GM11168 (cell line): Measurements from ENCODE around the gene OLFM1.

ENCODE experiments used
- in situ Hi-C: fragments of 300-500 bp; cut with MboI; formaldehyde crosslinking; loops from one replicate; pipeline ENCODE4 v1.12.0; 2022; ENCODE audit warnings: low sequenced_read_pairs; ENCODE audit not compliant: unreplicated experiment

OLFM1 gene

GRCh38 chr9:135126451-135127187 lies 39.2 kb downstream of the OLFM1 start:
- in situ Hi-C loops = no loop called here

DNA sequence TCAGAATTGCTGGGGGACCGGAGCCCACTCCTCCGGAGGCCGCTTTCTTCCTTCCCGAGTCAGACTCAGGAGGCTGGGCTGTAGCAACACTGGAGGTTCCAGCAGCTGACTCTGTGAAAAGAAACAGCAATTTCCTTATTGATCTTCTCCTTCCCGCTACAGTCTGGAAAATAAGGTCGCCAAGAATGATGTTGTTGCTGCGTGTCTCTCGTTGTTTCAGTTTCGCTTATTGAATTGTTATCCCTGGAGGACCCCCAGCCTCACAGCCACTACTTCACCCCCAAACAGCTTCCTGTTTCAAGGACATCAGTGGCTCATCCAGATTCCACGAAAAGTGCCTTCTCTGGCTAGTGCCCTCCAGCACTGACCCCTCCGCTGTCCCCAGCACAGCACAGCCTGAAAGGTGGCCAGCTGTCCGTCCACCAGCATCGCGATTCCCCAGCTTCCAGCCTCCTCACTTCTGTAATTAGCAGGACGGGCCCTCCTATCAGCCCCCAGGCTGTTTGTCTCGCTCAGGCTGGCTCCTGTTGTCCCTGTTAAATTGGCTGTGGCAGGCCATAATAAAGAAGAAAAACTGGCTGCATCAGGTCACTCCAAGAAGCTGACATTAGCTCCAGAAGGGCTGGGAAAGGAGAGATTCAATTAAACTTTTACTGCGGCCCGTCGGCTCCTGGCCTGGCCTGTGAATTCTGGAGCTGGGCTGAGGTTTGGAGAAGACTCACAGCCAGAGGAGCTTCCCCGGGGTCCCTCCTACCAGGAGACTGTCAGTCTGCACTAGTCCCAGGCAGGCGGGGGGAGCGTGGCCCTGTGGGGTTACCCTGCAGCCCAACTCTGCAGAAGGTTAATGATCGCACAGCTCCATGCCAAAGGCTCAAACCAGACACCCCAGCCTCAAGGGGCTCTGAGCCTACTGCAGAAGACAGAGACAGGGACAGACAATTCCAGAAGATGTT lies 40.5 kb downstream of the OLFM1 start:
- in situ Hi-C loops = no loop called here

GRCh38 chr9:135129137-135129695 lies 41.7 kb downstream of the OLFM1 start:
- in situ Hi-C loops = no loop called here

DNA sequence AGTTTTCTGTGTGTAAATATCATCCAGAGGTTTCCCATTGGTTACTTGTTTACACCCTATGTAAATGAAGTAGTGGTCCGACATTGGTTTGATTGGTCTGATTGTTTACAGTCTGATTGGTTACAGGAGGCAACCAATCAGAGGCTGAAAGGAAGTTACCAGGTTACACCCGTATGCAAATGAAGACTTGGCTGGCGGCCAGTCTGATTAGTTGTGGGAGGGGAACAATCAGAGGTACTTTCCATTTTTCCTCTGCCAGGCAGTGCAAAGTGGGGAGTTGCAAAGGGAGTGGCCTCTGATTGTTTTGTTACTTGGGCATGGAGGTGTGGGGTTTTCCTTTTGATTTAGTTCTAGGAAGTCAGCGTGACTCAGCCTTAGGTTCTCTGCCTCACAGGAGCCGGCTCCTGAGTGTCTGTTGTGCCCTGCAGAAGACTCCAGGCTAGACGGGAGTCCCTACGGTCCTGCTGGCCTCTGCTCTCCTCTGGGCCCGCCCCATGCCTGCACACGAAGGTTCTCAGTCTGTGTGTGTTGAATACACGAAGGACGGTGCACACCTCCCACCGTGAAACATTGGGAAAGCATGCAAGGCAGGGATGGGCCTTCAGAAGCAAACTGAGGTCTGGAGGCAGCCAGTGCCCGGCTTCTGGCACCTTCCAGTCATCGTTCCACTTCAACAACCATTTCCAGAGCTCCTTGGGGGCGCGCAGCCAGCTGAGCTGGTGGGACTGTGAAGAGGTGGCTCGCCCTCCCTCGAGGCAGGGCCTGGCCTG lies 42.9 kb downstream of the OLFM1 start:
- in situ Hi-C loops = no loop called here

DNA sequence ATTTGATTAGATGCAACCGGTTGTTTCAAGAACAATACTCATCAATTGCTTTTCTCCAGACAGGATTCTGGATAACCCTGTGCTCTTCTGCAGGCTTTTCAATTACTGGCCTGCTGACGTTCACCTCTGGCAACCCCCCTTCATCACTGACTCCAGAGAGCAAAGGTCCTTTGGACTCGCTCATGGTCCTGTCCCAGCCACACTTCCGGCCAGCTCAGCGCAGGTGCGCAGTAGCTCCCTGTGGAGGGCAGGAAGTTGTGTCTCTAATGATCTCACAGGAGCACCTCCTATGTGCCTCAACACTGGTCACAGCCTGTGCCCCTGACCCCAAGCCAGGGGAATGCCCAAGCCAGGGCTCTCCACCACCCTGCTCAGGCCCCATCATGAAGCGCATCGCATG lies 44.0 kb downstream of the OLFM1 start:
- in situ Hi-C loops = no loop called here

GRCh38 chr9:135132008-135132407 lies 44.5 kb downstream of the OLFM1 start:
- in situ Hi-C loops = no loop called here

- in situ Hi-C loops = no loop called here
Observed at GRCh38 chr9:135134268-135135022, 47.0 kb downstream of the OLFM1 start.

- in situ Hi-C loops = no loop called here
Observed at GRCh38 chr9:135135171-135135928, 47.9 kb downstream of the OLFM1 start.

DNA sequence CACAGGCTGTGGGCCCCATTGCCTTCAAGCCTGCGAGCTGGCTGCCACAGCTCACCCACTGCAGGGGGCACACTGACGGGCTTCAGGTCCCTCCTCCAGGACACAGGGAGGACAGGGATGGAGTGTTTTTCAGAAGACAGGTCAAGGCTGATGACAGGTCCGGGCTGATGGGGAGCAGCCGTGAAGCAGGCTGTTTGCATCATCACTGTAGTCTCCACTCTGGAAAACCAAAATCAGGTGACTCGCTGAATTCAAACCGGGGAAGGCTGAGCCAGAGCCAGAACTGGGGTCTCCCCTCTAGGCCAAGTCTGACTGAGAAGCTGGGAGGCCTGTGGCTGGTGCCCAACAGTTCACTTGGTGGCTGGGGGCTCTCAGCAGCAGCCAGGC lies 48.5 kb downstream of the OLFM1 start:
- in situ Hi-C loops = no loop called here

DNA sequence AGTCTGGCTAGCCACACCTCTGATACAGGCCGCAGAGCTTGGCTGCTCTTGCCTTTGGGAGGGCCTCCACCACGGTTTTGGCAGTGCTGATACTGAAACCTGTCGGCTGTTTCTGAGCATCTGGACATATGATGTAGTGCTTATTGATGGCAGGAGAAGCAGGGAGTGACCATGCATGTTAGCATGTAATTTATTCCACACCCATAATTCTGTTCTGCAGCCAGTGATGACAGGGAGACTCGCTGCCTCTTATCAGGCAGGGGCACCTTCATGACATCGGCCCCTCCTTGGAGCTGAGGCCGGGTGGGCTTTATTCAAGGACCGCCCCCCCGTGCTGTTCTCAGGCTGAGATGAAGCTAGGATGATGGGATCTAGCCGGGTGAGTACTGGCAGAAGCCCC lies 49.0 kb downstream of the OLFM1 start:
- in situ Hi-C loops = no loop called here

GRCh38 chr9:135136991-135137832 lies 49.7 kb downstream of the OLFM1 start:
- in situ Hi-C loops = no loop called here

- in situ Hi-C loops = no loop called here
Observed at GRCh38 chr9:135138078-135138855, 50.8 kb downstream of the OLFM1 start.

DNA sequence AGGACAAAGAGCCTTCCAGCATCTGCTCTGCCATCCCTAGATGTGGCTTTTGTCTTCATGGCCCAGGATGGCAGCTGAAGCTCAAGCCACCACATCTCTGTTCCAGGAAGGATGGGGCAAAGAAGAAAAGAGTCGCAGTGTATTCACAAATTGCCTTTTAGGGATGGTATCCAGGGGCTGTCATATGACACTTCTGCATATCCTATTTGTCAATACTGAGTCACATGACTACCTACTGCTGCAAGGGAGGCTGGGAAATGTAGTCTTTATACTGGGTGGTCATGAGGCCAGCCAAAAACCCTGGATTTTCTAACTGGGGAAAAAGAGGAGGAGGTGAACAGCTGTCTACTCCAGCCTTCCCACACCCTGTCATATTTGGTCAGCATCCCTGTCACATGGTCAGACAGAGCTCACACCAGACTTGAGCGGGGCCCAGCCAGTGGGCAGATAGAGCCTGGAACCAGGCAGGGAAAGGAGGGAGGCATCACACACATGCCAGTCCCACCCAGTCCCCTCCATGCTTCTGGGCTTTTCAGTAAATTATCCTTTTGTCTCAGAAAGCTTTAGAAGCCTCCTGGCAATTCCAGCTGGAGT lies 52.0 kb downstream of the OLFM1 start:
- in situ Hi-C loops = no loop called here

GRCh38 chr9:135141183-135141774 lies 53.8 kb downstream of the OLFM1 start:
- in situ Hi-C loops = no loop called here

DNA sequence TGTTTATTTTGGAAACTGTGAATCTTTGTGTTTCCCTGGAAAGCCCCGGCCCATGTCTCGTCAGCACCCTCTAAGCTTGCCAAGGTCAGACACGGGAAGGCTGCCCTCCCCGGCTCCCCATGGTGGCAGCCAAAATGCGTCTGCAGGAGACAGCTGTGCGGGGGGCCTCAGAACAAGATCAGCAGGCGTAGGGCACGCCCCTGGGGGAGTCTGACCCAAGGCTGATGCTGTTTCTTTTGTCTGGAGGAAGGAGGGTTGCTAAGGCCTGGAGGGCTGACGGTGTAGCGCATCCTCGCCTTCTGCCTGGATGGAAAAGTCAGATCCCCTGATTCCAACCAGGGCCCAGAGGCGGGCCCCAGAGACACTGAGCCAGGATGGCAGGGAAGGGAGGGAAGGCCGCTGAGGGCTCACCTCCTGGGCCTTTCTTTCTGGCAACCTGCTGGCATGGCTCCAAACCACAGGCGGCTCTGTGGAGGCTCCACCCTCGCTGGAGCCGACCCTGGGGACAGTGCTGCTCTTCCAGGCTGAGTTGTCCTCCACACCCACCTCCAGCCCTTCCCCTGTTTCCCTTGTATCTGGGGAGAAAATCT lies 57.2 kb downstream of the OLFM1 start:
- in situ Hi-C loops = no loop called here

DNA sequence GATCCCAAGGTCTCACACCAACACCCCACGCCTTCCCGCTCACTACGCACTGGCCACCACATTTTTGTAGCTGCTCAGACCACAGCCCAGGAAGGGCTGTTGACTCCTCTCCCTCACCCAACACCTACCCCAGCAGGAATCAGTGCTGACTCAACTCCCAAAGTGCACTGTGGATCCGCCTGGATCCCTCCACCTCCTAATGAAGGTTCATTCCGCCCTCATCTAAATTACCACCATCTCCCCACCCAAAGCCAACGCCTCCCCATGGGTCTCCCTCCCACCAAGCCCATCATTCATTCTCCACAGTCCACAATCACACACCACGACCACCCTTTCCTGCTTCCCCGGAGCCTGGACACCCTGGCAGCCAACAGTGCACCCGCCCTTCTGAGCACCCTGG lies 57.8 kb downstream of the OLFM1 start:
- in situ Hi-C loops = no loop called here
